Stimulated activated CD8-positive, alpha-beta memory T cell treated with anti-CD3 and anti-CD28 coated beads, Interleukin-4, amount 100 ng/mL, for 24 hours (primary cell): ENCODE measurements around the gene COX5B.
"Not testable (repeated sequence)": the region's sequence is repeated elsewhere in the genome, so short reads cannot be mapped to it uniquely, and the experiment has no call there.

Source experiments
- DNase-seq: peaks from one replicate; pipeline ENCODE4 v3.0.0-alpha.2; 2020; ENCODE audit warnings: low read depth

COX5B gene

GRCh38 chr2:97673182-97673914, 27.5 kb downstream of the COX5B start:
- DNase-seq = no peak

GRCh38 chr2:97673915-97674283, 28.0 kb downstream of the COX5B start:
- DNase-seq = no peak

GRCh38 chr2:97675430-97676113, 29.7 kb downstream of the COX5B start:
- DNase-seq = no peak

- no peak for DNase-seq
Observed at GRCh38 chr2:97676620-97677019, 30.8 kb downstream of the COX5B start.

- DNase-seq = no peak
Observed at GRCh38 chr2:97677480-97677879, 31.6 kb downstream of the COX5B start.

- DNase-seq = no peak
Observed at GRCh38 chr2:97678298-97678697, 32.4 kb downstream of the COX5B start.

- DNase-seq = not testable (repeated sequence)
Observed at GRCh38 chr2:97687235-97687634, 41.4 kb downstream of the COX5B start.

GRCh38 chr2:97688062-97688827, 42.4 kb downstream of the COX5B start:
- DNase-seq = no peak

GRCh38 chr2:97691166-97691565, 45.3 kb downstream of the COX5B start:
- no peak for DNase-seq

GRCh38 chr2:97693476-97693875, 47.6 kb downstream of the COX5B start:
- DNase-seq = no peak

- DNase-seq = no peak
Observed at GRCh38 chr2:97695744-97696143, 49.9 kb downstream of the COX5B start.

GRCh38 chr2:97697252-97698235, 51.7 kb downstream of the COX5B start:
- peak; percentile 87 for DNase-seq
